Fibroblast of upper back skin (primary cell): ENCODE measurements around the gene TSN.
A peak's percentile ranks its signal among the peaks of the same experiment; 100 is the strongest.
"Not testable (repeated sequence)": the region's sequence is repeated elsewhere in the genome, so short reads cannot be mapped to it uniquely, and the experiment has no call there.

ENCODE experiments used
- DNase-seq: peaks from one replicate; pipeline ENCODE4 v3.0.0-alpha.2; 2013

TSN gene

DNA sequence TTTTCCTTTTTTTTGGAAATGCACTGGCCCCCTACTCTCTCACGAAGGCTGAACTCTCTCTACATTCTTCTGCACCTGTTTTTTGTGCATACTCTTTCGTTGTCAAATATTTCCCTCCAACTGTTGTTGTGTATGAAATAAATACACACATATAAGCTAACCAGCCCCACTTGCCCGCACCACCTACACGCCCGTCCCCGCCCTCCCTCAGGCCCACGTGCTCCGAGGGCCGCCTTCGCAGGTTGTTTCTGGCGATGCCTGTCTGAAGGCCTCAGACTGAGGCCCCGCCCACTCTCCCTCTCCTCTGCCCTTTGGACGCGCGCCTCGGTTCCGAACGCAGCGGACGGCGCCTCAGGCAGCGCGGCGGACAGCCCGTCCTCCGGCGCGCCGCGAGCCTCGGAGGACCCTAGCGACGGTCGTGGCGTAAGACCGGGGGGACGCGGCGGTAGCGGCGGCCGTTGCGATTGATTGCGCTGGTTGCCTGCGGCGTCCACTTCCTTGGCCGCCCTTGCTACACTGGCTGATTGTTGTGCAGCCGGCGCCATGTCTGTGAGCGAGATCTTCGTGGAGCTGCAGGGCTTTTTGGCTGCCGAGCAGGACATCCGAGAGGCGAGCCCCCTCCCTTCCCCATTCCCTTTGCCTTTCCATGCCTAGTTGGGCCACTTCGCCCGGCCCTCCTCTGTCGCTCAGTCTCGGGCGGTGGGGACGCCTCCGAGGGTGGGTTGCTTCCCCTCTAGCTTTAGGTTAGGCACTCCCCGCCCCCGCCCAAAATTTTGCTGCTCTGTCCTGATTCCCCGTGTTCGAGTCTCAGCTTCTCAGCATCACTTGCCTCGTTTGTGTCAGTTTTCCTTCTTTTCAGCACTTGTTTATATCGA, at the start of gene TSN:
TSN (plus strand) TSS at position 415 of the 875 bp plus-strand sequence; CDS start at position 544, 129 bp downstream.
- DNase-seq = peak; percentile 97

DNA sequence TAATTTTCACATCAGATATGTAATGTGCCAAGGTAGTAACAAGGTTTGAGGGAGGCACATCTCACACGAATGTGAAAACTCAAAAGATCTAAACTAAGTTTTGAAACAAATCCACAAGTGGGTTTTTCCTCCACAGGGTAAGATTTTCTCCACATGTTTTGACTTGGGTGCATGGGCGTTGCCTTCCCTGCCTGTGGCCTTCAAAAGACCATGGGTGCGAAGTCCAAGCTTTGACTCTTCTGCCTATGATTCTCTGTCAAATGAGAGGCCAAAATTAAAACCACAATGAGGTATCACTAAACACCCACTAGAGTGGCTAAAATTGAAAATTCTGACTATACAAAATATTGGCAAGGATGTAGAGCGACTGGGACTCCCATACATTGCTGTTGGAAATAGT, 49.5 kb upstream of the TSN start:
- no peak for DNase-seq

DNA sequence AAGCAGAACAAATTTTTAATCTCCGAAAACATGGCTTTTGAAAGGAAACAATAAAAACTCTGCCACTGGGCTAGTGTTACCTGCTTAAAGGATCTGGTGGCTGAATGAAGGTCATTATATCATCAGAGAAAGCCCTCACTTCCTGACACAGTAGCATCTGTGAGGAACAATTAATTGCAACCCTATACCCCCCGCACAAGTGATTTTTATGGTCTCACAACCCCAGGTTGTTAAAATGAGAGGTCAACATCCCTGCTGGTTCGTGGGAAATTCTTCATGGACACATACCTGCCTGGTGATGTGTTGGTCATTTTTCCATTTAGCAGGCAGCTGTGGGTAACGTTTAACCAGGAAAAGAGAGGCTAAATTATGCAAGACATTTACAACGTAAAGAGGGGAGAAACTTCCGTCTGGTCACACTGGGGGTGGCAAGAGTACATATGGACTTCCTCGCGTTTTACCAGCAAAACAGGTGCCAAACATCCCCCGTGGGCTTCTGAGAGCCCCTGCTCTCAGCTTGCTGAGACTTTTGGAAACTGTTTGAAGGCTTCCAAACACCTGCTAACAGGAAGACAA, 48.0 kb upstream of the TSN start:
- no peak for DNase-seq

DNA sequence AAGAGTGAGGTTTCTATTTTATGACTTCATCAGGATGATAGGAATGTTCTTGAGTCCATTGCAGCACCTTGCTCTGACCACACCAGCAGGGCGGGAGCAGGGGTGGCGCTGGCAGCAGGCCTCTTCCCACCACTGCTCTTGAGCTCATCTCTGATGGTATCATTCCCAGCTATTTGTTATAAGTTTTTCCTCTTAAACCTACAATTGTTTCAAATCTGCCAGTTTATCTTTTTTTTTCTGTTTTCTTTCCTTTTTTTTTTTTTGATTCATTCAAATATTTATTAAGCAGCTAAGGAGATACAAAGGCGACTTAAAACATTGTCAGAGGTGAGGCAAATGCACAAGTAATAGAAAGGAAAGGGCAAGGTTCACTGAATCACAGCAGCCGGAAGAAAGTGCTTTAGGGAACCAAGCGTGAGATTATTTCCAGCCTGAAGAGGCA, 47.5 kb upstream of the TSN start:
- peak; percentile 9 for DNase-seq

DNA sequence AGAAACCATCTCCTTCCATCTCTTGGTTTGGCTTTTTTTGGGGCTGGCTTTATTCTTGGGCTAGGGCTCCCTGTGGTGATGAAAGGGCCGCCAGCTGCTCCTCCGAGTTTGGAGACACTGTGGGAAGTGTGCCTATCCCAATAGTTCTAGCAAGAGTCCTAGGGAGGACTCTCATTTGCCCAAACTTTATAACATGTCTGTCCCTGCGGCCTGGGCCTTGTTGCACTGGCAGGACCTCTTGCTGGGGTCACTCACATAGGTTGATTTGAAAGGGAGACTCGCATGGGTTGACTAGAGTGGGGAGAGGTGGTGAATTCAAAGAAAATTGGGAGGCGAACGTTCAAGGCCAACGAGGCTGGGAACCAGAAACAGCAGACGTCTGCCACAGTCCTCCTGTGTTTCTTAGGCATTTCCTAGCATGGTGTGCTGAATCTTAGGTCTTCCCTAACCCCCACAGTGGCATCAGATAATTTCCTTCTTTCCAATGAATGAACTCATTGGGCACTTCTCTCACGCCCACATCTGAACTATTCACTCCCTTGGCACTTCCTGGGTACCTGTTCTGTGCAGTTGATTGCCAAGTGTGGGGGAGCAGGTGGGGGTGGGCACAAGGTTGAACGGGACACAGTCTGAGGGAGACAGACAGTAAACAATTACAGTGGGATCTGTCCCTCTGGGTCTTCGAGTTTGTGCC, 45.5 kb upstream of the TSN start:
- DNase-seq = no peak

DNA sequence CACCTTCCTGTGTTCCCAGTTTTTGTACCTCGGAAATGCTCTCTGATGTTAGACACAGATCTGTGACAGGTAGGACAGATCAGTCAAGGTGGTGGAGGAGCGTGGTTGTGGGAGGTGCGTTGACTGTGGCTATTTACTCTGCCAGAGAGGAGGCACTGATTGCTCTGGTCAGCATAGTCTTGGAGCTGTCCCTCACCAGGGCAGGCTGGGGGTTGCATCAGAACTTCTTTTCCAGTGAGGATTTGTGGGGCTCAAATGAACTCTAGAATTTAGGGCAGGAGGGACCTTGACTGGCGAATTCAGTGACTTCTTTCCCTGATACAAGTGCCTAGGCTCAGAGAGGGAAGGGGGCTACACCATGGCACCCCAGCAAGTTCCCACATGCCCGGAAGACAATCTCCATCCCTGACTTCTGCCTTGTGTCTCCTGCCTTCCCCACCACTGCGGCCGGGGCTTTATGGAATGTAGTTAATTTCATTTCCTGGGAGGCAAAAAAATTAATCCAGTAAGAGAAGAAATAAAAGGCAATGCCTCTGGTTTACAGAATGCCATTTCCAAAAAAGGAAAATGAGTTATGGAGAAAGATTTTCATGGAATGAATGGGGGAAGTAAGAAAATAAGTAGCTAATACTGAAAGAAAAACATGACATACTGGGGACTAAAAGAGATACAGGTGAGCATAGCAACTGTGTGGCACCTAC, 44.8 kb upstream of the TSN start:
- DNase-seq = peak; percentile 56

DNA sequence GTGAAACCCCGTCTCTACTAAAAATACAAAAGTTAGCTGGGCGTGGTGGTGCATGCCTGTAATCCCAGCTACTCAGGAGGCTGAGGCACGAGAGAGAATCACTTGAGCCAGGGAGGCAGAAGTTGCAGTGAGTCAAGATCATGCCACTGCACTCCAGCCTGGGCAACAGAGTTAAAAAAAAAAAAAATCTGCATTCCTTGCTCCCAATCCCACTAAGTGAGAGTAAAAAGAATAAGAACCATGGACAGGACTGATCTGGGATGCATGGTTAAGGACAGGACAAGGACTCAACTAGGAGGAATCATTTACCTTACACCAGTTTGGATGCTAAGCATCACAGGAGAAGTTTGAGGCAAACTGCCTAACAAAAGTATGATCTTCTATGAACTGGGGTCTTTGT, 44.0 kb upstream of the TSN start:
- not testable (repeated sequence) for DNase-seq

DNA sequence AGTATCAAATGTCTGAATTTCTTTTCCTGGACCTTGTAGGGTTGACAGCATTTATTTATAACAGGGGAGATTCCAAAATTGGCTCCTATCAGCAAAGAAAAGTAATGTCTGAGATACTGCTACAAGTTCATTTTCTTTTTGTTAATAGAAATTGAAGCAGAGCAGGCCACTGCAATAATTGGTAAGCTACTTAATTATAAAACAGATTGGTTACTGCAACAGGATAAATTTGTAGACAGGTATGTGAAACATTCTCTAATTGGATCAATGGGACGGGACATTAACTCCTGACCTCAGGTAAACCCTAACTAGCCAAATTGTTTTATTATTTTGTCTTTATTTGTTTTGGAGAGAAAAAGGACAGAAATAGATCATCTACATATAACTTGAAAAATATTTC, 39.3 kb upstream of the TSN start:
- DNase-seq = no peak

GRCh38 chr2:121717529-121717928, 37.9 kb upstream of the TSN start:
- DNase-seq = no peak

GRCh38 chr2:121721926-121722325, 33.5 kb upstream of the TSN start:
- peak; percentile 92 for DNase-seq

DNA sequence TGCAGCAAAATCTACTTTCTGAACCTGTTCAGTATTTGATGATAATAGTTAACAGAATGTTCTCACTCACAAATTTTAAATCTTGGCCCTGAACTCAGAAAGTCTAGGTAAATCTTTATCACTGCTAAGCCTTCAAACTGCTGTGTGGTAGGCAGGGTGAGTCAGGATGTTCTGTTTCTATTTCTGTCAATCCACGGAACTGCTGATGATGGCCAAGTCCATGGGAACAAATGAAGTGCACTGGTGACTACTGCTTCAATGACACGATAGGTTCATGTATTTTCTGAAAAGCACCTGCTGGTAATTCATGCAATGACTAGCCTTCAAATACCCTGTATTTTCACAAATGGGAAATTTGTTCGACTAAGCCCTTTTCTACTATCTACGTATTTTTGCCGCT, 33.0 kb upstream of the TSN start:
- DNase-seq = peak; percentile 69

DNA sequence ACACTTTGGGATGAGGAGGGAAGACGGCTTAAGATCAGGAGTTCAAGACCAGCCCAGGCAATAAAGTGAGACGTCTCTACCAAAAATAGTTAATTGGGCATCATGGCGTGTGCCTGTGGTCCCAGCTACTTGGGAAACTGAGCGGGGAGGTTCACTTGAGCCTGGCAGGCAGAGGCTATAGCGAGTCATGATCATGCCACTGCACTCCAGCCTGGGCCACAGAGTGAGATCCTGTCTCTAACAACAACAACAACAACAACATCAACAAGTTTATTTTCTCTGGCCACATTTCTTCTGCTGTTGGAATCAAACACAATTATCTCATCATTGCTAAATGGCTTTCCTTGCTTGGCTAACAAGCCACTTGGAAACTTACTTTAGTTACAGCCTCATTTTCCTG, 32.1 kb upstream of the TSN start:
- no peak for DNase-seq

DNA sequence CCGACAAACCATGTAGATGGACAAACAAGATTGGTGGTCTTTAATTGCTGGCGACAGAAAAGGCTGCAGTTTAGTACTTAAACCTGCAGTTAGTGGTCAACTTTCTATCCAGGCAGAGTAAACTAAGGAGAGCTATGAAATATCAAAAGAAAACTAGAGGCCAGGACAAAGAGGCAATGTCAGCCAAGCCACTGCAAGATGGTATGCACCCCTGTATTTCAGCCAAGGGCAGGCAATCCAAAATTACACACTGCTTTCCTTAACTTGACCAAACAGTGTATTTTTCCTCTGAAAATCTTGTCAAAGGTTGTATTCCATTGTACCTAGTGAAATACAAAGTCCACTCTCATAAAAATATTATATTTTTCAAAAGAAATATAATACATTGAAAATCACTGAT, 28.1 kb upstream of the TSN start:
- DNase-seq = no peak

DNA sequence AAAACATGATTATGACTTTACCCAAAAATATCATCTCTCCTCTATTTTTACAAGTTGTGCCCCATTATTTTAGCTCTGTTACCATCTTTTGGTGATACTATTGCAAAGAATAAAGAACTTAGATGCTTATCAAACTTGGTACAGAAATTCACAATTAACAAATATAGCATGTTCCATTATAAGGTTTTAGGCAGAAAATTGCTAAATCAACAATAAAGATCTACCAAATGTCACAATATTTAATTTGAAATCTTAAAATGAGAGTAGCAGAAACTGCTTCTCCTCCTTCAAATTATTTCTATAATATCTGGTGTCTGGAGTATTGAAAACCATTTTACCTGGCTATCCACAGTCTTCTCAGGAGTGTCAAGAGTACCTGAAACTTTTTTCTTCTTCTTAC, 27.5 kb upstream of the TSN start:
- DNase-seq = no peak

DNA sequence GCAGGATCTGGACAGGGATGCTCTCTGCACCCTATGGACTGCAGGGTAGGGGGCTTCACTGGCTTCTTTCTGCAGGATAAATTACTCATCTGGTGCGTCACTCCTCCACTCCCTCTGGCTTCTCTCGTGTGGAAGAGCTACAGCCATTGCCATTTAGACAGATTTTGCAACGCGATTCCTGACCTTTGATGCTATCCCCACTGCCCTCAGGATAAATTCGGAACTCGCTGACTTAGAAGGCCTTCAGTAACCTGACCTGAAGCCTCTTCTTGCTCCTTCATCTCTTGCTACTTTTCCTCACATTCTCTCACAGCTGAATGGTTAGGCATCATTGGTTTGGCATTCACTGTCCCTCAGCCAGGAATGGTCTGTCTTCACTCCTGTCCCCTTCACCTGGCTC, 24.1 kb upstream of the TSN start:
- no peak for DNase-seq

- not testable (repeated sequence) for DNase-seq
Measured at GRCh38 chr2:121734544-121734943, 20.9 kb upstream of the TSN start.

GRCh38 chr2:121735518-121736074, 19.9 kb upstream of the TSN start:
- DNase-seq = no peak

DNA sequence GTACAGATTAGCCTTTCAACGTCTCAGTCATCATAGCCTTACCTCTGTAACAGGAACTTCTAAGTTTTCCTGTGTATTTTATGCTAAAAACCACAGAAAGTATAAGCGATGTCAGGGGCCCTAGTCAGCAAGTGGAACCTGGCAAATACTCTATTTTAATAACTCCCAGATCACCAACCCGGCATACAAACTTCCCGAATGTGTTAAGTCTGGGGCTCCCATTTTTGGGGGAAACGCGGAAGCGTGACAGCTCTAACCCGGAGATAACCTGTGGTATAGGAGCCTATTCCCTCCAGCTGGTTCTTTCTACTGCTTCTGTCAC, 19.4 kb upstream of the TSN start:
- DNase-seq = no peak

GRCh38 chr2:121736462-121737336, 18.8 kb upstream of the TSN start, which contains the start of gene NIFK:
TSS of gene NIFK (minus strand) at chr2:121736875. CDS start at chr2:121736850, 25 bp downstream.
- peak; percentile 97 for DNase-seq

GRCh38 chr2:121740973-121741372, 14.5 kb upstream of the TSN start:
- no peak for DNase-seq

DNA sequence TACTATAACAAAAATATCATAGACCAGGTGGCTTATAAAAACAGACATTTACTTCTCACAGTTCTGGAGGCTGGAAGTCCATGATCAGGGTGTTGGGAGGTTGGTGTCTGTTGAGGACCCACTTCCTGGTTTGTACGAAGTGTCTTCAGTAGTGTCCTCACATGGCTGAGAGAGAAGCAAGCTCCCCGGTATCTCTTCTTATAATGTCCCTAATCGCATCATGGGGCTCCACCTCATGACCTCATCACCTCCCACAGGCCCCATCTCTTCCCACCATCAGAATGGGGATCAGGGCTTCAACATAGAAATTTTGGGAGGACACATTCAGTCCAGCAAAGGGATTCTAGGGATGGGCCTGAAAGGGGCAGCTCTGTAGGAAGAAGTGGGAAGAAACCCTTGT, 14.0 kb upstream of the TSN start:
- no peak for DNase-seq

- no peak for DNase-seq
Measured at GRCh38 chr2:121746071-121746578, 9.3 kb upstream of the TSN start.
